IMR-90 (cell line): ENCODE data around the gene HMGCS2. TPM values are rescaled to one million over a fixed set of nuclear protein-coding genes. Genes with fewer than 3 reads are reported as not detected.
A peak's percentile ranks its signal among the peaks of the same experiment; 100 is the strongest.

Experiments
- ATAC-seq: fragments of 200-7000 bp; cut with Tn5 transposase; 2 replicates; pipeline ENCODE4 v1.9.1; 2020; ENCODE audit warnings: low read depth, mild to moderate bottlenecking, moderate library complexity
- BruUV-seq: library from RNA; stranded (reverse); fragments of 400-500 nt; replicated peaks from 2 replicates; lab custom pipeline; 2021; lab: Mats Ljungman, UMichigan
- CTCF ChIA-PET: fragments of 300-600 bp; formaldehyde crosslinking; extraction: SDS; loops from one replicate; lab custom pipeline; 2021; ENCODE audit warnings: antibody characterized with exemption; lab: Yijun Ruan, JAX
- POLR2A ChIA-PET: fragments of 300-600 bp; sonication (Branson Sonifier 250); formaldehyde crosslinking; loops from one replicate; lab custom pipeline; 2022; ENCODE audit warnings: antibody characterized with exemption; ENCODE audit not compliant: unreplicated experiment; lab: Charles Lee
- DNase-seq: peaks from one replicate; pipeline ENCODE4 v3.0.0; 2013
- H2AFZ ChIP-seq: replicated peaks from 2 replicates; pipeline ENCODE3; 2013; ENCODE audit warnings: low read length, mild to moderate bottlenecking; ENCODE audit not compliant: poor library complexity
- H2AK5ac ChIP-seq: 2 replicates; pipeline ENCODE4 v1.6.1; 2013; ENCODE audit warnings: low read depth, low read length, inconsistent platforms
- H2AK9ac ChIP-seq: replicated peaks from 2 replicates; pipeline ENCODE3; 2013; ENCODE audit warnings: mild to moderate bottlenecking, low read depth, low read length, moderate library complexity; ENCODE audit not compliant: poor library complexity
- H2BK120ac ChIP-seq: 2 replicates; pipeline ENCODE4 v1.6.1; 2013; ENCODE audit warnings: low read depth, low read length, inconsistent platforms
- H2BK15ac ChIP-seq: 3 replicates; pipeline ENCODE4 v1.6.1; 2013; ENCODE audit warnings: low read depth, low read length, inconsistent platforms
- H2BK20ac ChIP-seq: 2 replicates; pipeline ENCODE4 v1.6.1; 2013; ENCODE audit warnings: low read depth, mild to moderate bottlenecking, inconsistent platforms, low read length, moderate library complexity
- H2BK5ac ChIP-seq: 2 replicates; pipeline ENCODE4 v1.6.1; 2013; ENCODE audit warnings: mild to moderate bottlenecking, low read depth, low read length, inconsistent platforms; ENCODE audit not compliant: poor library complexity, severe bottlenecking
- H3K14ac ChIP-seq: replicated peaks from 2 replicates; pipeline ENCODE4 v1.6.1; 2013; ENCODE audit warnings: low read depth, low read length, inconsistent platforms
- H3K18ac ChIP-seq: 2 replicates; pipeline ENCODE4 v1.6.1; 2013; ENCODE audit warnings: low read depth, low read length, control low read depth
- H3K23ac ChIP-seq: 2 replicates; pipeline ENCODE4 v1.6.1; 2013; ENCODE audit warnings: low read depth, low read length, inconsistent platforms
- H3K27ac ChIP-seq: 2 replicates; pipeline ENCODE4 v1.5.1; 2013; ENCODE audit warnings: mild to moderate bottlenecking, control low read depth, low read length; ENCODE audit not compliant: insufficient read depth
- H3K27me3 ChIP-seq: 2 replicates; pipeline ENCODE4 v1.6.1; 2013; ENCODE audit warnings: low read length; ENCODE audit not compliant: control insufficient read depth, insufficient read depth
- H3K36me3 ChIP-seq: 2 replicates; pipeline ENCODE4 v1.6.1; 2013; ENCODE audit warnings: low read length, mixed read lengths; ENCODE audit not compliant: control insufficient read depth, insufficient read depth
- H3K4ac ChIP-seq: 2 replicates; pipeline ENCODE4 v1.6.1; 2013; ENCODE audit warnings: low read depth, low read length, inconsistent platforms
- H3K4me1 ChIP-seq: 2 replicates; pipeline ENCODE4 v1.6.1; 2013; ENCODE audit warnings: low read length, mixed read lengths; ENCODE audit not compliant: control insufficient read depth, insufficient read depth
- H3K4me2 ChIP-seq: 2 replicates; pipeline ENCODE4 v1.6.1; 2013; ENCODE audit warnings: low read depth, mild to moderate bottlenecking, control low read depth, low read length, moderate library complexity
- H3K4me3 ChIP-seq: 2 replicates; pipeline ENCODE4 v1.5.1; 2013; ENCODE audit warnings: low read depth, mild to moderate bottlenecking, control low read depth, low read length, moderate library complexity; ENCODE audit not compliant: insufficient read depth
- H3K56ac ChIP-seq: 2 replicates; pipeline ENCODE4 v1.6.1; 2013; ENCODE audit warnings: low read length, inconsistent platforms; ENCODE audit not compliant: insufficient read depth; ENCODE audit errors: extremely low read depth
- H3K79me1 ChIP-seq, 2 experiments: 2 replicates each; pipeline ENCODE4 v1.6.1; 2013; ENCODE audit warnings: low read length in 2 of 2, inconsistent platforms in 1 of 2, low read depth in 1 of 2
- H3K9ac ChIP-seq: 2 replicates; pipeline ENCODE4 v1.6.1; 2013; ENCODE audit warnings: low read depth, low read length, control low read depth
- H3K9me1 ChIP-seq: 2 replicates; pipeline ENCODE4 v1.6.1; 2013; ENCODE audit warnings: low read length, inconsistent platforms; ENCODE audit not compliant: insufficient read depth
- H3K9me3 ChIP-seq: 2 replicates; pipeline ENCODE4 v1.6.1; 2013; ENCODE audit warnings: low read length; ENCODE audit not compliant: control insufficient read depth, insufficient read depth
- H4K20me1 ChIP-seq: 2 replicates; pipeline ENCODE4 v1.6.1; 2013; ENCODE audit warnings: low read length, inconsistent platforms; ENCODE audit not compliant: insufficient read depth
- H4K5ac ChIP-seq: 2 replicates; pipeline ENCODE4 v1.6.1; 2013; ENCODE audit warnings: mild to moderate bottlenecking, low read depth, low read length, control low read depth
- H4K8ac ChIP-seq, 2 experiments: 2 replicates each; pipeline ENCODE4 v1.6.1; 2013; ENCODE audit warnings: low read depth in 2 of 2, low read length in 2 of 2, control low read depth in 1 of 2, inconsistent platforms in 1 of 2
- H4K91ac ChIP-seq: 2 replicates; pipeline ENCODE4 v1.6.1; 2013; ENCODE audit warnings: low read depth, low read length, inconsistent platforms; ENCODE audit not compliant: insufficient read depth
- MAFK ChIP-seq: IDR thresholded peaks from 2 replicates; pipeline ENCODE4 v1.6.1; 2012; ENCODE audit warnings: low read depth, low read length, improper control_type of control experiment
- MAZ ChIP-seq: IDR thresholded peaks from 2 replicates; pipeline ENCODE4 v1.6.1; 2012; ENCODE audit warnings: low read depth, mild to moderate bottlenecking, low read length, improper control_type of control experiment, moderate library complexity, borderline replicate concordance
- WGBS, 2 experiments: methylation state at CpG; one replicate each; pipeline versions ENCODE4 v1.1.5 to v1.1.7; 2013; ENCODE audit warnings: missing lambda C conversion rate in 2 of 2; ENCODE audit not compliant: insufficient read length in 1 of 2; ENCODE audit errors: extremely low coverage in 2 of 2; 5-methylcytosine and 5-hydroxymethylcytosine counted together
- dilution Hi-C: fragments of 300-500 bp; cut with HindIII; formaldehyde crosslinking; loops from one replicate; pipeline ENCODE4 v1.14.3; 2018; ENCODE audit warnings: low sequenced_read_pairs; ENCODE audit not compliant: unreplicated experiment
- in situ Hi-C: fragments of 300-500 bp; cut with MboI; formaldehyde crosslinking; loops from 3 replicates; pipeline ENCODE4 v1.14.3; 2019; ENCODE audit warnings: low sequenced_read_pairs, inconsistent platforms, mixed read lengths
- intact Hi-C: fragments of 100-400 bp; cut with micrococcal nuclease; formaldehyde crosslinking; loops from 2 replicates; pipeline ENCODE4 v1.10.0; 2022
- polyA plus RNA-seq, 3 experiments: library from polyadenylated mRNA; depleted of rRNA; stranded (reverse); fragments of >200 nt; gene quantifications; 2 replicates each; pipeline ENCODE4 v1.2.3, GENCODE V29; 2012; ENCODE audit warnings: low replicate concordance in 1 of 3
- total RNA-seq: library from RNA; depleted of rRNA; stranded (reverse); fragments of >200 nt; gene quantifications from 2 replicates; pipeline ENCODE4 v1.2.3, GENCODE V29; 2012

Gene HMGCS2
- total and polyA plus RNA-seq, 2 of the 4 experiments (the other 2 are of a cell fraction), result not detected

DNA sequence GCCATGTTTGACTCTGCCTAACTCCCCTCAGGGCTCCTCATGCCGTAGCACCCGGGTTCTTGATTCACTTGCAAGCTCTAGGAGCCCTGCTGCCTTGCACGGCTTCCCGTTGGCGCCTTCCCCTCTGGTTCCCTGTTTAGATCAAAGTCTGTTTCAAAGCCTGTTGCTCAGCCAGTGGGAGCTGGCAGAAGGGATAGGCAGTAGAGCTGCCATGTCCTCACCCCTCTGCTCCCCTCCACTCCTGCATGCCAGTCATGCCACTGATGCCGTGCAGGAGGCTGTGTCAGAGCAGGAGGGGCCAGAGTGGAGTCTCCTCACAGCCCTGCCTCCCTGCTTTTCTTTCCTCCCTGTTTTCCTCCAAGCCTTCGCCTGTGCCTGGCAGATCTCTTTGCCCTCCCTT is 26.5 kb downstream of the HMGCS2 start:
- H3K36me3 ChIP-seq, result peaks cover 55% of the 10 kb centered on the region
- 0 out of 4 replicates have a peak overlapping the region, but pooled peaks of 1 of the 2 experiments have one; percentile 17 for H4K8ac ChIP-seq
- H2AK9ac ChIP-seq, result peak overlapping the region; percentile 89
- ATAC-seq, result peak; percentile 79
- H2BK20ac ChIP-seq, result no peak overlapping the region
- no peak overlapping the region for H3K27ac ChIP-seq
- no peak overlapping the region for H3K23ac ChIP-seq
- no peak overlapping the region for H3K4me3 ChIP-seq
- TF ChIP-seq MAZ, result peak; percentile 66; the same call in 1 of the 2 replicates
- no peak for TF ChIP-seq MAFK
- H3K9ac ChIP-seq, result no peak overlapping the region
- ChIA-PET CTCF (interaction anchor here (0.9 kb wide), 1 partner anchor 123 kb away, joined by 3 read pairs; no protein-coding TSS in a partner anchor), POLR2A (no interaction called here)
- H2BK5ac ChIP-seq, result peak overlapping the region; percentile 4
- peaks cover 5% of the 10 kb centered on the region; the same call in 1 of the 2 replicates for H4K20me1 ChIP-seq
- no peak overlapping the region for H2BK120ac ChIP-seq
- no peak overlapping the region for H3K4me2 ChIP-seq
- H2AFZ ChIP-seq, result peak overlapping the region; percentile 81
- no peaks in the 10 kb centered on the region for H3K27me3 ChIP-seq
- in situ Hi-C loops (no loop called here), intact Hi-C loops (loop anchor here (10.0 kb wide), 1 partner anchor 183 kb away; no protein-coding TSS in a partner anchor), dilution Hi-C loops (no loop called here)
- no peak overlapping the region for H2BK15ac ChIP-seq
- 60% methylated on average over 2 of the region's 7 CpGs; no CpG with 5 or more reads in 1 of the 2 experiments for WGBS, 2 experiments
- no peak overlapping the region for H3K56ac ChIP-seq
- BruUV-seq, result no TSS peak
- no peaks in the 10 kb centered on the region; the same call in 1 of the 2 replicates for H3K9me1 ChIP-seq
- no peak overlapping the region for H3K14ac ChIP-seq
- no peaks in the 10 kb centered on the region for H3K9me3 ChIP-seq
- peak overlapping the region; percentile 24; the same call in 1 of the 2 replicates for H4K91ac ChIP-seq
- H3K4me1 ChIP-seq, result peaks cover 8% of the 10 kb centered on the region
- H3K18ac ChIP-seq, result peak overlapping the region; percentile 25; the same call in 1 of the 2 replicates
- no peaks in the 10 kb centered on the region; a peak in 1 of 4 replicates for H3K79me1 ChIP-seq
- DNase-seq, result peak; percentile 38
- H3K4ac ChIP-seq, result peak overlapping the region; percentile 32; the same call in 1 of the 2 replicates
- H4K5ac ChIP-seq, result no peak overlapping the region
- no peak overlapping the region for H2AK5ac ChIP-seq
